ENCODE results near the gene TCF21.

DNA sequence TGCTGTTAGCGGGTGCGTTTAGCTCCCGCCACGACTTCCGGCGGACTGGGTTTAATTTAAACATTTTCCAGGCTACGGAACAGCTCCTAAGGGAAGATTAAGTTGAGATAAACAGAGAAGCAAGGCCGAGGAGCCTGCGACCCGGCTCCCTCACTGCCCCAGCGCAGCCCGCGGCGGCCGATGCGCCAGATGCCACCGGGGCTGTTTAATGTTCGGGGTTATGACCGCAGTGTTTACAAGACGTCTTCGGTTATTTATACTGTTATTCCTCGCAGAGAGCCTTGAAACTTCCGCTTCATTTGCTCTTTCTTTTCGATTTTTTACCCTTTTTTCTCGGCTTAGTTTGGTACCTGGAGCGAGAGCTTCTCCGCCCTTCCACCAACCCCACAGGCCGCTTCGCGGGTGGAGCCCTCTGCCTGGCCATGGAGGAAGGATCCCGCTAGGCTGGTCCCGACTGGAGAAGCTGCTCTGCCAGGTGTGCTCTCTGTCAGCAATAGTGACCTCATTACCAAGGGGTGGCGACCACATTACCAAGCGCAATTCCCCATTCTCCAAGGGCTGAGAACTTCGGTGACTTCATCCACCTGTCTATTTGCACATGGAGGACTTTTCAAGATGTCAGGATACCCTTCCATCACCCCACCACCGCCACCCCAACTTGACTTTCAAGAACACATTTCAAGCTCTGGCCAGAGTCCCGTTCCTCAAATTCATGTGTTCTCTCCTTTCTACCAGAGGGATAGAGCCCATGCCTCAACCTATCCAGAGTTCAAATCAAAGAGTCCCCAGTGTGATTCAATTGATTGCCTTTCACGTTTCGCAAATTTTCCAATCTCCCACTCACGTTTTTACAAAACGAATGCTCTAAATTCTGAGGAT is 4.1 kb downstream of the TCF21 start:
- TF ChIP-seq CTCF (conservative IDR thresholded peaks at IDR 0.05) (no peak), EZH2 (IDR thresholded peaks at IDR 0.05; ENCODE audit: low read depth) (no peak)
